GM12891 (cell line): ENCODE measurements around the gene XXYLT1.

Source experiments
- DNase-seq: peaks from one replicate; pipeline ENCODE4 v3.0.0; 2011; ENCODE audit warnings: low spot score; ENCODE audit not compliant: insufficient read length
- FAIRE-seq: peaks from 2 replicates; lab custom pipeline; 2011; peaks lifted over from hg19 to GRCh38; lab: Jason Lieb, UNC
- PAX5 ChIP-seq: IDR thresholded peaks from 2 replicates; pipeline ENCODE4 v1.6.1; 2011; ENCODE audit warnings: low read length, moderate library complexity, mild to moderate bottlenecking; ENCODE audit not compliant: insufficient read depth, severe bottlenecking
- POLR2A ChIP-seq: IDR thresholded peaks from 2 replicates; pipeline ENCODE4 v1.6.1; 2011; ENCODE audit warnings: low read depth, low read length, control low read depth
- POLR2AphosphoS5 ChIP-seq: IDR thresholded peaks from 2 replicates; pipeline ENCODE4 v1.6.1; 2011; ENCODE audit warnings: low read depth, low read length, control low read depth
- POU2F2 ChIP-seq: IDR thresholded peaks from 2 replicates; pipeline ENCODE4 v1.6.1; 2011; ENCODE audit warnings: low read depth, mild to moderate bottlenecking, control low read depth, low read length, moderate library complexity
- SPI1 ChIP-seq: IDR thresholded peaks from 2 replicates; pipeline ENCODE4 v1.6.1; 2011; ENCODE audit warnings: low read depth, low read length, control low read depth
- TAF1 ChIP-seq: IDR thresholded peaks from 2 replicates; pipeline ENCODE4 v1.6.1; 2011; ENCODE audit warnings: low read depth, low read length, control low read depth

The XXYLT1 gene

DNA sequence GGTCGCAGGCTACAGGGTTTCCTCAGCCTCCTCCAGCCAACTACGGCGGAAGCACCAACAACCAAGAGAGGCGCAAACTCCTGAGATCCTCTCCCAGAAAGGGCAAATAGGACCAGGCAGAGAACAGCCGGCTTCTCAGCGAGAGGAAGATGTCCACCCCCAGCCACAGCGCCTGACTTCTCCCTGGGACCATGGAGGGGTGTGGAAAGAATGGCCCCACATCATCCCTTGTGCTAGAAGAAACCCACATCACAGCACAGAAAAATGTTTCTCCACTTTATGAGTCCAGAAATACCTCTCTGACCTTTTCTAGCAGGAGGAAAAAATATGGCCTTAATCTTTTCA, 105.7 kb downstream of the XXYLT1 start:
- no peak for DNase-seq
- no peak for FAIRE-seq
- no peak for TF ChIP-seq POLR2A
- no peak for TF ChIP-seq POU2F2
- no peak for TF ChIP-seq POLR2AphosphoS5
- TF ChIP-seq SPI1 = no peak
- TF ChIP-seq TAF1 = no peak
- TF ChIP-seq PAX5 = no peak

DNA sequence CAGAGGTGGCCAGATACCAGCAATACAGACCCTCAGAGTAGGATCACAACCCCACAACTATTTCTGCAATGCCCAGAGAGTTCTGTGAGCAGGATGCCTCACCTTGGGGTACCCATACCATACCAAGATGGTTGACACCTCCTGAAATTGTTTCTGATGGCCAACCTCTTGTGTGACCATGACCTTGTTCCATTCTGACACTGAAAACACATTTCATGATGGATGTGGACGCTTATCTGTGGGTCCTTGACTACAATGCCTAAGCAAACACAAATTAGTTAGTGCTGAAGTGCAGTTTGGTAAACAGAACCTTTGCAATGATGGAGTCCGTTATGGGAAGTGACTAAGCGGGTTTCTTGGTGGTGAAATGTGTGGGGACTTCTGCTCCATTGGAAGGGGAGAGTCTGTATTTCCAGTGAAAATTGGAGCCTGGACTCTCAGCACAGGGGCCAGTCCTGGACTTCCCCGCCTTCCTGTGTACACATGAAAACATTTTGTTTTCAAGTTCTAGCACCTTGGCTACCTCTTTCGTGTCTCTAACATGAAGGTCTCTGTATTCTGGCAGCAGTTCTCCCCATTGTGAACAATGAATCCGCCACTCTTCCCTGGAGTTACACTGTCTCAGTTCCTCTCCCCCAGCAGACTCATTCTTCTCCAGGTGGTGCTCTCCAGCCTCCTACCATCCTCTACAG, 106.2 kb downstream of the XXYLT1 start:
- DNase-seq (no peak), FAIRE-seq (no peak)
- TF ChIP-seq SPI1 (no peak), POLR2A (no peak), POLR2AphosphoS5 (no peak)

DNA sequence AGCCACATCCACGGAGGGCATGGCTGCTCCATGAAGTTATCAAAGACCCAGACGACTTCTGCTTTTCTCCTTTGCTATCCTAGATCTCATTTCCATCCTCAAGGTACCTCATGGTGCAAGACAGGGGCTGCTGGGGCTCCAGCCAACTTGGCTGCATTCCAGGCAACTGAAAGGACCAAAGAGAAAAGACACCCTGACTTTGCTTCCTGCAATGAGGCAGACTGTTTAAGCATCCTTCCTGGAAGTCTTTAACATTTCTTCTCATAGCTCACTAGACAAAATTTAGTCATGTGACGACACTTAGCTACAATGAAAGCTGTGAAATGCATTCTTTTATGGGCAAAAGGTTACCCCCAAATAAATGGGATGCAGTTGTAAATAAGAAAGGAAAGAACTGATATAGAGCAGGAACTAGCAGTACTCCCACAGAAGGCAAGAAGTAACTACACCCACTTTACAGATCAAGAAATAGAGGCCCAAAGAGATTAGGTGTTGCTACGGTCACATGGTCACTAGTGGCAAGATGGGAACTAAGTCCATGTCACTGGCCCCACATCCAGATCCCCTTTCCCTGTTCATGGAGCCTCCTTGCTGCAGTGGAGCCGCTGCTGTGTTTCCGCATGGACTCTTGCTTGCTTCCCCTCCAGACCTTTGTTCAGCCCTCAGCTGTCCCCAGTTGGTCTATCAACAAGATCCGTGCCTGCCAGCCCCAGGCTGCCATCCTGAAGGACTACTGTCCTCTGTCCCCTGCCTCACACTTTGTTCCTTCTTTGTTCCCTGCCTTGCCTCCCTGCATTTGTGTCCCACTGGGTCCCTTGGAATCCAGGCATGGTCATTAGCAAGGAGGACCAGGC, 107.0 kb downstream of the XXYLT1 start:
- FAIRE-seq (no peak), DNase-seq (no peak)
- no peak for TF ChIP-seq POLR2AphosphoS5

DNA sequence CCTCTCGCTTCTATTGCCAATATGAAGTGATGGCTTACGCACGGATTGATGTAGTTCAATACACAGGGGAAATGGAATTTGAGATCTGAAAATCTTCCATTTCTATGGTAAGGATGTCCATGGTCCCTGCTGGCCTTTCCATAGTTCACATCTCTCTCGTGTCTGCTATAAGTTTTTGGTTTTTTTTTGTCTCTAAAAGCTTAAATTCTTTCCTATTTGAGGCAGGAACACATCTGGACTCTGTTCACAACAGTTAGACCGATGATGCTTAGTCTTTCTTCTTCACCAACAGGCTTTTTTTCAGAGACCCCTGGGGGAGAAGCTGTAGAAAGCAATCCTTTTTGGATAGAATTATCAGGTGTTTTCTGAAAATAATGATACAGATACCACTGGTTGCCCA, 108.1 kb downstream of the XXYLT1 start:
- no peak for DNase-seq
- no peak for TF ChIP-seq POLR2AphosphoS5
- TF ChIP-seq POLR2A = no peak
- TF ChIP-seq TAF1 = no peak
- TF ChIP-seq POU2F2 = no peak
- no peak for TF ChIP-seq PAX5
- no peak for TF ChIP-seq SPI1
- no peak for FAIRE-seq

DNA sequence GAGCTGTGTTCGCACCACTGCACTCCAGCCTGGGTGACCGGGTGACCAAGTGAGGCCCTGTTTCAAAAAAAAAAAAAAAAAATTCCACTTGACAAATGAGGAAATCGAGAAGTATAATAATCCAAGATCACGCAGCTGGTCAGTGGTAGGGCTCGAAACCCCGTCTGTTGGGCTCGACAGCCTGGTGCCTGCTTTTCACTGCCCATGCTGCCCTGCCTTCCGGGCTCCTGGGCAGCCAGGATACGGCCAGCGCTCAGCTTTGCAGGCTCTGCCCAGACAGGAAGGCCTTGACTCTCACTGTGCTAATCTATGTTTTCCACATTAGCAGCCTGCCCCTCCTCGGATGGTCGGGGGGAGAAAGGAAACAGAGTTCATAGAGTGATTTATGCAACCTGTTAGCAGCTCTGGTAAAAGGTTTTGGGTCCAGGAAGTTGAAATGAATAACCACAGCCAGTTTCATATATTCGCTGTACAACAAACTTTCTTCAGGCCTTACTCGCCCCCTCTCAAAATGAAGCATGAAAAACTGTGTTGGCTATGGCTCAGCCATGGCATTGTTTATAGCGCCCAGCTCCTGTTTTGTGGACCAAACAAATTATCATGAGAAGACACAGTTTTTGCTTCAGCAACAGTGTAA, 108.8 kb downstream of the XXYLT1 start:
- TF ChIP-seq POLR2AphosphoS5 (no peak), POU2F2 (peak; percentile 70; the same call in 1 of the 2 replicates), TAF1 (peak; percentile 60; the same call in 1 of the 2 replicates), SPI1 (no peak), POLR2A (0 out of 2 replicates have a peak, but pooled peaks have one; percentile 26), PAX5 (no peak)
- DNase-seq (no peak), FAIRE-seq (peak; percentile 23)

DNA sequence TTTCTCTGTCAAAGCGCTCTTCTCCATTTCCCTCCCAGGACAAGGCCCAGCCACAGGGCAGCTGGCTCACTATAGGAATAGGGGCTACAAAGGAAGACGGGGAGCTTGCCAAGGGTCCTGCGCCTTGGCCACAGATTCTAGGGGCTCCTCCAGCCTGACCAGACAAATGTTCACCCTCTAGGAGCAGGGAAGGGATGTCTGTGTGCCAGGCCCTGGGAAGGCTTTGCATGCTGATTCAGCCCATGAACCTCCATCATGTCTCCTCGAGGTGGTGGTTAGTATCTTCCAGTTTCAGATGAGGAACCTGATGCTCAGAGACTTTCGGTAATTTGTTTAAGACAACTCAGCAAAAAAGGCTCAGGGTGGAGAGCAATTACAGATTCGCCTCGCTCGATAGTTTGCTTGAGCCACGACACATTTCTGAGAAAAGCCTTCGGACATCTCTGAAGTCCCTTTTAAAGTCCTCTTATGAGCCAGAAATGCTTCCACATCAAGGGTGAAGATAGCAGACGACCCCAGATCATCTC, 110.0 kb downstream of the XXYLT1 start:
- no peak for DNase-seq
- TF ChIP-seq PAX5 = no peak
- no peak for TF ChIP-seq SPI1
- no peak for TF ChIP-seq POLR2A
- TF ChIP-seq TAF1 = no peak
- TF ChIP-seq POU2F2 = no peak
- no peak for TF ChIP-seq POLR2AphosphoS5
- FAIRE-seq = peak; percentile 69

DNA sequence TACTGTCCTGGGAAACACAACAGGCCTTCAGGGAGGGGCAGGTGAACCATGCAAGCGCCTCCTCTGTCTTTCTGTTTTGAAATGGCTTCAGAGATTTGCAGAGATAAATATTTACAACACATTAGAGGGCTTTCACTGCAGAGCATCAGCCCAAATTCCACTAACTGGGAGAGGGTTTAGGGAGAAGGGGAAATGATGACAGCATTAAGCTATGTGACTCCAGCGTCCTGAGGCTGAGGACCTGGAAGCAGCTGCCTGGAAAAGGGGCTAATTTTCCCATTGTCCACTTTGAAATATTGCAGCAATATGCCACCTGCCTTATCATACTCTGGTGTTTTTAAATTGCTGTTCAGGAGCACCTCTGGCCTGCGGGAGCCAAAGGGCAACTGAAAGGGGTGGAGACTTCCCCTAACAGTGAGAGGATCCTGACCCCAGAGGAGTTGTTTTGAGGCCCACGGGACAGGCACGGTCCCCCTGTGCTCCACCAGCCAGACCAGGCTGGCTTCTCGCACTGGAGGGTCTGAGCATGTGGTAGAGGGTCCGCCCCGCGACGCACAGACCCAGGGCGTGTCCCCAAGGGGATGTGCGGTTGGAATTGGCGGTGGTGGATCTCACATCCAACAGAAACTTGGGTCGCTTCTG, 110.6 kb downstream of the XXYLT1 start:
- FAIRE-seq = no peak
- TF ChIP-seq POLR2AphosphoS5 = no peak
- no peak for TF ChIP-seq POU2F2
- no peak for TF ChIP-seq SPI1
- no peak for TF ChIP-seq POLR2A
- no peak for TF ChIP-seq TAF1
- no peak for TF ChIP-seq PAX5
- DNase-seq = no peak

DNA sequence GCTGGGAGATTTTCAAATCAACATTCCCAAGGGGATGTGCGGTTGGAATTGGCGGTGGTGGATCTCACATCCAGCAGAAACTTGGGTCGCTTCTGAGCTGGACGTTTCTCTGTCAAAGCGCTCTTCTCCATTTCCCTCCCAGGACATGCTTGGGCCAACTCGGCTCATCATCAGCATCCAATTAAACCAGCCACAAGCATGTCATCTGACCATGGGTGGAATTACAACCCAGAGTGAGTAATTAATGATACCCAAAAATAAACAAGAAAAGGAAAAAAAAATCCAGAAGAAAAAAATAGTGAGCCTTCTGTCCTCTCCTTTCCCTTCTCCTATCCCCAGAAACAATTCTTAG, 111.2 kb downstream of the XXYLT1 start:
- no peak for DNase-seq
- TF ChIP-seq POU2F2 (no peak), TAF1 (no peak), POLR2A (no peak), SPI1 (no peak), PAX5 (no peak), POLR2AphosphoS5 (no peak)
- no peak for FAIRE-seq

DNA sequence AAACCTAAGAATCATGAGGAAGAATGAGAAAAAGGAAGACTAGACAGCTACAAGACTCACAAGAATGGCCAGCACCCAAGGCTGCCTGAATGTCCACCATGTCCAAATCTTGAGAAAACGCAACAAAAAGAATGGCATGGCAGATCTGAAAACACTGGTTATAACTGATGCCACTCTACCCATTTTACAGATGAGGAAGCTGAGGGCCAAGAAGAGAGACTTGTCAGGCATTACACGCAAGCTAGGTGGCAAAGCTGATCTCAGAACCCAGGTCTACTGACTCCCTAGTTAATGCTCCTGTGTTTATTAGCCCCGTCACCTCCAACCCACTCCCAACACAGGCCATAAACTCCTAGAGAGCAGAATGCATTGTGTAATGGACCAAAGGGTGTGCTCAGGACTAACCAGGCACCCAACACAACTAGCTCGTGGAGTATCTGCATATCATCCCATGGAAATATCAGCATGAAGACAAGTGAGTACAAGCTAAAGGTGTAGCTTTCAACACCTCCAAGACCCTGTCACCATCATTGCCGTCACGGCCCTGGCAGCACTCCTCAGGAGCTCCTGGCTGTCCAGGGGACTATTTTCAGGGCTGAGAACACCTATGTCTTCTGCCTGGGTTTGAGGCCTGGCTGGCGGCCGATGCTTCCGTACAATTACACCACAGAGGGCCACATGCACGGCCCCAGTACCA, 111.7 kb downstream of the XXYLT1 start:
- TF ChIP-seq SPI1 (no peak), TAF1 (no peak), POLR2AphosphoS5 (no peak), POU2F2 (no peak), POLR2A (no peak), PAX5 (no peak)
- DNase-seq = no peak
- FAIRE-seq = no peak
